AG09309 (cell line): ENCODE data around the gene ZDHHC12.

Source experiments
- DNase-seq: peaks from one replicate; pipeline ENCODE4 v3.0.0-alpha.2; 2010; ENCODE audit warnings: low read depth
- H3K4me3 ChIP-seq: 2 replicates; pipeline ENCODE4 v1.5.1; 2011; ENCODE audit warnings: mild to moderate bottlenecking, low read depth, low read length, moderate library complexity; ENCODE audit not compliant: control insufficient read depth
- CTCF ChIP-seq: IDR thresholded peaks from 2 replicates; pipeline ENCODE4 v1.5.1; 2011; ENCODE audit warnings: mild to moderate bottlenecking, low read depth, low read length, inconsistent platforms; ENCODE audit not compliant: insufficient read depth, control insufficient read depth; ENCODE audit errors: missing control alignments

The ZDHHC12 gene

GRCh38 chr9:128714586-128715435, 9.1 kb downstream of the ZDHHC12 start:
- H3K4me3 ChIP-seq: no peak overlapping the region
- no peak for TF ChIP-seq CTCF
- DNase-seq: no peak

- no peak overlapping the region for H3K4me3 ChIP-seq
- no peak for TF ChIP-seq CTCF
- no peak for DNase-seq
Measured at GRCh38 chr9:128713941-128714573, 9.9 kb downstream of the ZDHHC12 start.

GRCh38 chr9:128713411-128713780, 10.5 kb downstream of the ZDHHC12 start:
- no peak for DNase-seq
- no peak for TF ChIP-seq CTCF
- H3K4me3 ChIP-seq: no peak overlapping the region

GRCh38 chr9:128712451-128713410, 11.2 kb downstream of the ZDHHC12 start:
- no peak overlapping the region for H3K4me3 ChIP-seq
- no peak for DNase-seq
- no peak for TF ChIP-seq CTCF

- H3K4me3 ChIP-seq: no peak overlapping the region
- TF ChIP-seq CTCF: no peak
- DNase-seq: no peak
Measured at GRCh38 chr9:128707446-128707845, 16.5 kb downstream of the ZDHHC12 start.

- TF ChIP-seq CTCF: no peak
- no peak for DNase-seq
- no peak overlapping the region for H3K4me3 ChIP-seq
Measured at GRCh38 chr9:128706671-128707381, 17.1 kb downstream of the ZDHHC12 start.
